ENCODE results near the gene DCAF4.

DNA sequence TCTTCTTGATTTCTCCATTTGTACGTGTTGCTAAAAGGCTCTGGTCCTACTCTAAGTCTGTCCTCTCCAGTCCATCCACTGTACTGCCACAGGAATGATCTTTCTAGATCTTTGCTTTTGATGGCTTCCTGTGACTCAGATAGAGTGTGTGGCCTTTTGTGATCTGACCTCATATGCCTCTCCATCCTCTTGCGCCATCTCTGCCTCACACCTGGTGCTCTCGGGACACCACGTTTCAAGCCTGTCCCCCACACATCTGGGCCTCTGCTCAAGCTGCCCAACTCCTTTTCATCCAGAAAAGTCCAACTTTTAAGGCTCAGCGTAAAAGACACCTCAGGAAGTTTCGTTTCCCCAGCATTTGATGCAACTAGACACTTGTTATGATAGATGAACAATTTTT, 39.0 kb downstream of the DCAF4 start:
- TF ChIP-seq, protein P1, sequence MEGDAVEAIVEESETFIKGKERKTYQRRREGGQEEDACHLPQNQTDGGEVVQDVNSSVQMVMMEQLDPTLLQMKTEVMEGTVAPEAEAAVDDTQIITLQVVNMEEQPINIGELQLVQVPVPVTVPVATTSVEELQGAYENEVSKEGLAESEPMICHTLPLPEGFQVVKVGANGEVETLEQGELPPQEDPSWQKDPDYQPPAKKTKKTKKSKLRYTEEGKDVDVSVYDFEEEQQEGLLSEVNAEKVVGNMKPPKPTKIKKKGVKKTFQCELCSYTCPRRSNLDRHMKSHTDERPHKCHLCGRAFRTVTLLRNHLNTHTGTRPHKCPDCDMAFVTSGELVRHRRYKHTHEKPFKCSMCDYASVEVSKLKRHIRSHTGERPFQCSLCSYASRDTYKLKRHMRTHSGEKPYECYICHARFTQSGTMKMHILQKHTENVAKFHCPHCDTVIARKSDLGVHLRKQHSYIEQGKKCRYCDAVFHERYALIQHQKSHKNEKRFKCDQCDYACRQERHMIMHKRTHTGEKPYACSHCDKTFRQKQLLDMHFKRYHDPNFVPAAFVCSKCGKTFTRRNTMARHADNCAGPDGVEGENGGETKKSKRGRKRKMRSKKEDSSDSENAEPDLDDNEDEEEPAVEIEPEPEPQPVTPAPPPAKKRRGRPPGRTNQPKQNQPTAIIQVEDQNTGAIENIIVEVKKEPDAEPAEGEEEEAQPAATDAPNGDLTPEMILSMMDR (IDR thresholded peaks at IDR 0.05): no peak
- TF ChIP-seq POLR2A (IDR thresholded peaks at IDR 0.05): no peak
